OCI-LY7 (cell line): ENCODE results near the gene INTS3. TPM values are rescaled to one million over a fixed set of nuclear protein-coding genes. Genes with fewer than 3 reads are reported as not detected.
"Not testable (repeated sequence)": the region's sequence is repeated elsewhere in the genome, so short reads cannot be mapped to it uniquely, and the experiment has no call there.

Source experiments
- BruUV-seq: library from RNA; stranded (reverse); fragments of 400-500 nt; replicated peaks from 2 replicates; lab custom pipeline; 2021; lab: Mats Ljungman, UMichigan
- CTCF ChIA-PET: fragments of 300-600 bp; sonication (Branson Sonifier 250); formaldehyde crosslinking; loops from one replicate; lab custom pipeline; 2022; ENCODE audit warnings: antibody characterized with exemption; ENCODE audit not compliant: unreplicated experiment; lab: Charles Lee
- POLR2A ChIA-PET: fragments of 300-600 bp; sonication (Branson Sonifier 250); formaldehyde crosslinking; loops from one replicate; lab custom pipeline; 2022; ENCODE audit warnings: antibody characterized with exemption; lab: Charles Lee
- DNase-seq: peaks from one replicate; pipeline ENCODE4 v3.0.0-alpha.2; 2015; ENCODE audit warnings: low spot score
- H2AFZ ChIP-seq: fragments of 200-600 bp; sonication (generic), shearing (Covaris generic); 2 replicates; pipeline ENCODE4 v1.6.1; 2014; ENCODE audit warnings: mild to moderate bottlenecking, antibody characterized with exemption, low read length, moderate library complexity
- H3K27ac ChIP-seq: fragments of 200-600 bp; sonication (generic); 2 replicates; pipeline ENCODE4 v1.5.1; 2014; ENCODE audit warnings: mixed run types, low read depth, mild to moderate bottlenecking, moderate library complexity, low read length, inconsistent platforms; ENCODE audit not compliant: poor library complexity, severe bottlenecking
- H3K36me3 ChIP-seq: fragments of 200-600 bp; sonication (generic); 2 replicates; pipeline ENCODE4 v1.6.1; 2014; ENCODE audit warnings: mild to moderate bottlenecking, antibody characterized with exemption, low read length, moderate library complexity, mixed read lengths; ENCODE audit not compliant: insufficient read depth
- H3K4me1 ChIP-seq: fragments of 200-600 bp; sonication (generic); 2 replicates; pipeline ENCODE4 v1.5.1; 2014; ENCODE audit warnings: mild to moderate bottlenecking, low read length; ENCODE audit not compliant: insufficient read depth, poor library complexity, severe bottlenecking
- H3K4me2 ChIP-seq: fragments of 200-600 bp; sonication (generic); 2 replicates; pipeline ENCODE4 v1.6.1; 2014; ENCODE audit warnings: mild to moderate bottlenecking, low read length
- H3K4me3 ChIP-seq: fragments of 200-600 bp; sonication (generic); 2 replicates; pipeline ENCODE4 v1.5.1; 2014; ENCODE audit warnings: mild to moderate bottlenecking, low read depth, low read length; ENCODE audit not compliant: poor library complexity, severe bottlenecking
- H3K79me2 ChIP-seq: fragments of 200-600 bp; sonication (generic); 2 replicates; pipeline ENCODE4 v1.6.1; 2016; ENCODE audit warnings: low read depth, mild to moderate bottlenecking, low read length, moderate library complexity, mixed read lengths; ENCODE audit not compliant: insufficient read depth
- H3K9me2 ChIP-seq: fragments of 200-600 bp; sonication (generic); 2 replicates; pipeline ENCODE4 v1.6.1; 2016; ENCODE audit warnings: mild to moderate bottlenecking, low read length, mixed read lengths; ENCODE audit not compliant: insufficient read depth
- H3K9me3 ChIP-seq: fragments of 200-600 bp; sonication (generic); 2 replicates; pipeline ENCODE4 v1.6.1; 2014; ENCODE audit warnings: mild to moderate bottlenecking, mixed run types, low read length, mixed read lengths
- H4K20me1 ChIP-seq: fragments of 200-600 bp; sonication (generic); 2 replicates; pipeline ENCODE4 v1.6.1; 2014; ENCODE audit warnings: mild to moderate bottlenecking, antibody characterized with exemption, low read length, moderate library complexity, mixed read lengths; ENCODE audit not compliant: insufficient read depth
- EZH2phosphoT487 ChIP-seq: fragments of 200-600 bp; sonication (generic); IDR thresholded peaks from 2 replicates; pipeline ENCODE4 v1.6.1; 2018; ENCODE audit warnings: low read depth, borderline replicate concordance, mild to moderate bottlenecking, mixed run types, antibody characterized with exemption, low read length, moderate library complexity, mixed read lengths
- intact Hi-C: fragments of 100-400 bp; cut with micrococcal nuclease; formaldehyde crosslinking; loops from one replicate; pipeline ENCODE4 v1.10.0; 2022; ENCODE audit not compliant: unreplicated experiment
- total RNA-seq, 2 experiments: library from RNA; depleted of rRNA in 1 of 2; stranded (reverse); fragments of >200 nt in 1 of 2; shearing (Covaris generic) in 1 of 2; gene quantifications; 2 replicates each; pipeline ENCODE4 v1.2.3, GENCODE V29; 2014 to 2022
- TF ChIP-seq, protein P1 (sequence below): fragments of 200-600 bp; sonication (generic); conservative IDR thresholded peaks from 2 replicates; pipeline ENCODE4 v1.5.1; 2014; ENCODE audit warnings: mild to moderate bottlenecking, antibody characterized with exemption, low read length, moderate library complexity, mixed read lengths

Gene INTS3
- total RNA-seq, 2 experiments from 2014 or later: 33.5 to 67.3 TPM

DNA sequence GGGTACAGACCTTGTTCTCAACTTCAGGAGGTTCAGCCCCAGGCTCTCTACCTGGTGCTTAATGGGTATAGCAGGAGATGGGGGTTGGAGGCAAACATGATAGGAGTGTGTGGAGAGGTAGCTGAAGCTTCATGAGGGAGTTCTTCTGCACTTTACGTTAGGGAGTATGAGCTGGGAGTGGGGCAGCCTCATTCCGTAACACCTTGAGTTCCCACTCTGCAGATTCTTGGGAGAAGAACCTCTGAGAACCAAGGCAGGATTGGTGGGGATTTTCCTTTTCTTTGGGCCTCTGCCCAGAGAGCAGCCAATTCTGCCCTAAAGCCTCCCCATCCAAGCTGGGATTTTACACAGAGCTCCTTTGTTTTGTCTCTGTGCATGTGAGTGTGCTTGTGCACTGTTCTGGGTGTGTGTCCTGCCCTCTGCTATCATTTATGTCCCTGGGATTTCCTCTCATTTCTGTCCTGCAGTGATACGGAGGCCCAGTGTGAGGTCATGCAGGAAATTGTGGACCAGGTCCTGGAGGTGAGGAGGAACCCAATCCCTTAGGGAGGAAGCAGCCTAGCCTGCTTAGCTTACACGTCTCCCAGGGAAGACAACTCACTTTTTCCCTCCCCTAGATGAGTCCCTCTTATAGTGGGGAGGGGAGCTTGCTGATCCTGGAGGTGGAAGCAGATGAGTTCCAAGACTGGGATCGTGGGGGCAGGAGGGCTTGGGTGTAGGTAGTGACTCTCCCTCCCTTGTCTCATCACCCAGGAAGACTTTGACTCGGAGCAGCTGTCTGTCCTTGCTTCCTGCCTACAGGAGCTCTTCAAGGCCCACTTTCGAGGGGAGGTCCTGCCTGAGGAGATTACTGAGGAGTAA, 35.7 kb downstream of the INTS3 start:
- no peak for DNase-seq
- Histone ChIP-seq H4K20me1 (no peaks in the 10 kb centered on the region), H3K27ac (no peak overlapping the region), H3K4me2 (no peak overlapping the region), H3K9me3 (no peaks in the 10 kb centered on the region), H3K79me2 (no peaks in the 10 kb centered on the region), H3K4me1 (no peaks in the 10 kb centered on the region), H3K36me3 (peaks cover 82% of the 10 kb centered on the region), H3K4me3 (no peak overlapping the region), H2AFZ (no peak overlapping the region), H3K9me2 (no peaks in the 10 kb centered on the region)
- ChIA-PET CTCF (no interaction called here), POLR2A (interaction anchor here (0.7 to 0.9 kb wide), 2 partner anchors 9 to 26 kb away, joined by 3 read pairs; no protein-coding TSS in a partner anchor)
- intact Hi-C loops: no loop called here
- BruUV-seq: no TSS peak
- no peak for TF ChIP-seq EZH2phosphoT487
- TF ChIP-seq, protein P1, sequence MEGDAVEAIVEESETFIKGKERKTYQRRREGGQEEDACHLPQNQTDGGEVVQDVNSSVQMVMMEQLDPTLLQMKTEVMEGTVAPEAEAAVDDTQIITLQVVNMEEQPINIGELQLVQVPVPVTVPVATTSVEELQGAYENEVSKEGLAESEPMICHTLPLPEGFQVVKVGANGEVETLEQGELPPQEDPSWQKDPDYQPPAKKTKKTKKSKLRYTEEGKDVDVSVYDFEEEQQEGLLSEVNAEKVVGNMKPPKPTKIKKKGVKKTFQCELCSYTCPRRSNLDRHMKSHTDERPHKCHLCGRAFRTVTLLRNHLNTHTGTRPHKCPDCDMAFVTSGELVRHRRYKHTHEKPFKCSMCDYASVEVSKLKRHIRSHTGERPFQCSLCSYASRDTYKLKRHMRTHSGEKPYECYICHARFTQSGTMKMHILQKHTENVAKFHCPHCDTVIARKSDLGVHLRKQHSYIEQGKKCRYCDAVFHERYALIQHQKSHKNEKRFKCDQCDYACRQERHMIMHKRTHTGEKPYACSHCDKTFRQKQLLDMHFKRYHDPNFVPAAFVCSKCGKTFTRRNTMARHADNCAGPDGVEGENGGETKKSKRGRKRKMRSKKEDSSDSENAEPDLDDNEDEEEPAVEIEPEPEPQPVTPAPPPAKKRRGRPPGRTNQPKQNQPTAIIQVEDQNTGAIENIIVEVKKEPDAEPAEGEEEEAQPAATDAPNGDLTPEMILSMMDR: no peak

DNA sequence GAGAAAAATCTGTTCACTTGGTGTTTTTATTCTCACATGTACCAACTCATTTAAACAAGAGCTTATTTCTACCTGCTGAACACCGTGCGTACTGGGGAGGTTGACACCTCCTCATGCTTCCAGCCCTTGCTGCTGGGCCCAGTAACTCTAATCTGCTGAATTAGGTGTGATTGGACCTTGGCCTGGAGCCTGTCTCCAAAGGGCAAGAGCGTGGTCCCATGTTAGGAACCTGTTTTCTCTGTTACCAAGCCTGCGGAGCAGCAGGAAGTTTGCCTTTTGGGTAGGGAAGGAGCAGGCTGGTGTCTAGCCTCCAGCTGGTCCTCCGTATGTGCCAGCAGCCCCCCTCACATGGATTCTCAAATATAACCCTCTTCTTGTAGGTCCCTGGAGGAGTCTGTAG, 36.5 kb downstream of the INTS3 start:
- Histone ChIP-seq H3K27ac (no peak overlapping the region), H4K20me1 (no peaks in the 10 kb centered on the region), H3K4me1 (no peaks in the 10 kb centered on the region), H3K4me3 (no peak overlapping the region), H3K9me2 (no peaks in the 10 kb centered on the region), H2AFZ (no peak overlapping the region), H3K9me3 (no peaks in the 10 kb centered on the region), H3K4me2 (no peak overlapping the region), H3K36me3 (peaks cover 82% of the 10 kb centered on the region), H3K79me2 (no peaks in the 10 kb centered on the region)
- BruUV-seq: no TSS peak
- ChIA-PET POLR2A (interaction anchor here (0.7 to 0.9 kb wide), 2 partner anchors 9 to 27 kb away, joined by 3 read pairs; no protein-coding TSS in a partner anchor), CTCF (no interaction called here)
- intact Hi-C loops: no loop called here
- TF ChIP-seq, protein P1: no peak
- TF ChIP-seq EZH2phosphoT487: no peak
- no peak for DNase-seq

DNA sequence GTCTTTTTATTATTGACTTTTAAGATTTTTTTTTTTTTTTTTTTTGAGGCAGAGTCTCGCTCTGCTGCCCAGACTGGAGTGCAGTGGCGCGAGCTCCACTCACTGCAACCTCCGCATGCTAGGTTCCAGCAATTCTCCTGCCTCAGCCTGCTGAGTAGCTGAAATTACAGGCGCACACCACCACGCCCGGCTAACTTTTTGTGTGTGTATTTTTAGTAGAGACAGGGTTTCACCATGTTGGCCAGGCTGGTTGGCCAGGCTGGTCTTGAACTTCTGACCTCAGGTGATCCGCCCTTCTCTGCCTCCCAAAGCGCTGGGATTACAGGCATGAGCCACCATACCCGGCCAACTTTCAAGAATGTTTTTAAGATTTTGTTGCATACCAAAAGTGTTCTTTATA, 38.8 kb downstream of the INTS3 start:
- H4K20me1 ChIP-seq, H3K27ac ChIP-seq, H3K4me3 ChIP-seq, intact Hi-C loops, H3K9me3 ChIP-seq, CTCF ChIA-PET, H3K4me2 ChIP-seq, BruUV-seq, DNase-seq, H3K79me2 ChIP-seq, H3K9me2 ChIP-seq, H2AFZ ChIP-seq: not testable (repeated sequence)
- POLR2A ChIA-PET: interaction anchor here (1.1 to 1.2 kb wide), 2 partner anchors 18 to 220 kb away, joined by 4 read pairs; partner anchors contain the start of gene RAB13
- H3K36me3 ChIP-seq: peaks cover 86% of the 10 kb centered on the region
- H3K4me1 ChIP-seq: peaks cover 10% of the 10 kb centered on the region
